GM10248 (cell line): ENCODE measurements around the gene DNAJB4.

ENCODE experiments used
- CTCF ChIA-PET: fragments of 300-600 bp; sonication (Branson Sonifier 250); formaldehyde crosslinking; extraction: SDS; loops from one replicate; lab custom pipeline; 2021; ENCODE audit warnings: antibody characterized with exemption; lab: Yijun Ruan, JAX
- POLR2A ChIA-PET: fragments of 350-650 bp; sonication (Branson Sonifier 250); formaldehyde crosslinking; extraction: SDS; loops from one replicate; lab custom pipeline; 2020; ENCODE audit warnings: antibody characterized with exemption; lab: Yijun Ruan, JAX
- DNase-seq: peaks from one replicate; pipeline ENCODE4 v3.0.0; 2012; ENCODE audit errors: extremely low spot score
- CTCF ChIP-seq: IDR thresholded peaks from 2 replicates; pipeline ENCODE4 v1.5.1; 2012; ENCODE audit warnings: mild to moderate bottlenecking, low read depth; ENCODE audit errors: extremely low read depth, missing control alignments, control extremely low read depth

The DNAJB4 gene

GRCh38 chr1:78045926-78046778, 41.4 kb downstream of the DNAJB4 start, which contains the start of gene GIPC2:
Gene GIPC2 (plus strand): TSS chr1:78045966. CDS start chr1:78046095, 129 bp downstream.
- TF ChIP-seq CTCF = no peak
- POLR2A ChIA-PET = no interaction called here
- DNase-seq = peak; percentile 30
- CTCF ChIA-PET = interaction anchor here (0.7 to 0.9 kb wide), 2 partner anchors 10 to 38 kb away, joined by 3 read pairs; no protein-coding TSS in a partner anchor

GRCh38 chr1:78047106-78047505, 42.4 kb downstream of the DNAJB4 start:
- no peak for TF ChIP-seq CTCF
- POLR2A ChIA-PET = no interaction called here
- no peak for DNase-seq
- CTCF ChIA-PET = interaction anchor here (0.7 to 1.8 kb wide), 4 partner anchors 9 to 37 kb away, joined by 3 to 7 read pairs (median 4); no protein-coding TSS in a partner anchor

- ChIA-PET CTCF (interaction anchor here (0.9 to 1.8 kb wide), 3 partner anchors 8 to 14 kb away, joined by 3 to 7 read pairs (median 6); no protein-coding TSS in a partner anchor), POLR2A (no interaction called here)
- DNase-seq = no peak
- TF ChIP-seq CTCF = no peak
Observed at GRCh38 chr1:78047631-78048030, 42.9 kb downstream of the DNAJB4 start.

GRCh38 chr1:78048446-78048845, 43.7 kb downstream of the DNAJB4 start:
- CTCF ChIA-PET = interaction anchor here (1.6 to 3.1 kb wide), 4 partner anchors 8 to 18 kb away, joined by 4 to 11 read pairs (median 6); no protein-coding TSS in a partner anchor
- DNase-seq = no peak
- POLR2A ChIA-PET = interaction anchor here (0.6 kb wide), 1 partner anchor 78 kb away, joined by 3 read pairs; no protein-coding TSS in a partner anchor
- TF ChIP-seq CTCF = no peak

- CTCF ChIA-PET = interaction anchor here (1.7 to 3.1 kb wide), 2 partner anchors 9 to 19 kb away, joined by 4 to 11 read pairs; no protein-coding TSS in a partner anchor
- POLR2A ChIA-PET = no interaction called here
- DNase-seq = no peak
- no peak for TF ChIP-seq CTCF
Observed at GRCh38 chr1:78049396-78049795, 44.7 kb downstream of the DNAJB4 start.

- CTCF ChIA-PET = interaction anchor here (2.4 to 3.1 kb wide), 2 partner anchors 9 to 20 kb away, joined by 7 to 11 read pairs; no protein-coding TSS in a partner anchor
- DNase-seq = no peak
- TF ChIP-seq CTCF = no peak
- POLR2A ChIA-PET = no interaction called here
Observed at GRCh38 chr1:78051005-78051404, 46.3 kb downstream of the DNAJB4 start.
